ENCODE measurements around the gene CHURC1. TPM values are rescaled to one million over a fixed set of nuclear protein-coding genes. Genes with fewer than 3 reads are reported as not detected.

Gene CHURC1
- total and polyA plus RNA-seq, 2 of the 4 experiments (the other 2 are of a cell fraction), result 38.0 to 69.5 TPM

GRCh38 chr14:64871344-64871743 lies 42.9 kb upstream of the CHURC1 start:
- dilution Hi-C loops (cut with HindIII; ENCODE audit: low sequenced_read_pairs, unreplicated experiment), result no loop called here
- Histone ChIP-seq H3K56ac (ENCODE audit: extremely low read depth, insufficient read depth, low read length) (no peak overlapping the region), H2BK20ac (ENCODE audit: low read depth, low read length) (no peak overlapping the region), H3K27ac (ENCODE audit: insufficient read depth, low read length) (no peak overlapping the region), H3K18ac (ENCODE audit: low read depth, low read length) (no peak overlapping the region), H3K4me2 (ENCODE audit: low read depth, low read length) (no peak overlapping the region), H4K8ac (ENCODE audit: low read depth in 2 of 2, low read length in 2 of 2) (no peak overlapping the region), H3K4me3 (ENCODE audit: insufficient read depth, low read depth, low read length) (no peak overlapping the region), H3K4ac (ENCODE audit: low read depth, low read length) (no peak overlapping the region), H3K9me1 (ENCODE audit: insufficient read depth, low read length) (no peaks in the 10 kb centered on the region), H4K91ac (ENCODE audit: insufficient read depth, low read depth, low read length) (no peak overlapping the region), H3K36me3 (ENCODE audit: control insufficient read depth, insufficient read depth, low read length) (no peaks in the 10 kb centered on the region), H2BK5ac (ENCODE audit: low read depth, low read length, poor library complexity, severe bottlenecking) (no peak overlapping the region), H2BK120ac (ENCODE audit: low read depth, low read length) (no peak overlapping the region), H2AK9ac (replicated peaks; ENCODE audit: low read depth, low read length, poor library complexity) (no peak overlapping the region), H3K9ac (ENCODE audit: low read depth, low read length) (no peak overlapping the region), H4K20me1 (ENCODE audit: insufficient read depth, low read length) (no peaks in the 10 kb centered on the region), H3K9me3 (ENCODE audit: control insufficient read depth, insufficient read depth, low read length) (peaks cover 7% of the 10 kb centered on the region), H3K27me3 (ENCODE audit: control insufficient read depth, insufficient read depth, low read length) (peaks cover 58% of the 10 kb centered on the region), H3K79me1 (ENCODE audit: low read depth in 1 of 2, low read length in 2 of 2) (no peaks in the 10 kb centered on the region), H3K14ac (replicated peaks; ENCODE audit: low read depth, low read length) (no peak overlapping the region), H4K5ac (ENCODE audit: low read depth, low read length) (no peak overlapping the region), H2BK15ac (ENCODE audit: low read depth, low read length) (no peak overlapping the region), H2AK5ac (ENCODE audit: low read depth, low read length) (no peak overlapping the region), H3K23ac (ENCODE audit: low read depth, low read length) (no peak overlapping the region), H3K4me1 (ENCODE audit: control insufficient read depth, insufficient read depth, low read length) (no peaks in the 10 kb centered on the region), H2AFZ (replicated peaks; ENCODE audit: low read length, poor library complexity) (no peak overlapping the region)
- no TSS peak for BruUV-seq (replicated peaks)
- POLR2A ChIA-PET (ENCODE audit: unreplicated experiment), result no interaction called here
- no peak for TF ChIP-seq MXI1 (IDR thresholded peaks at IDR 0.05; ENCODE audit: borderline replicate concordance, low read depth, low read length)
- TF ChIP-seq RAD21 (IDR thresholded peaks at IDR 0.05; ENCODE audit: low read length), result no peak
- TF ChIP-seq FOS (IDR thresholded peaks at IDR 0.05; ENCODE audit: low read depth, low read length), result no peak
- TF ChIP-seq SMC3 (IDR thresholded peaks at IDR 0.05; ENCODE audit: low read depth, low read length), result no peak
- no peak for TF ChIP-seq NFE2L2 (IDR thresholded peaks at IDR 0.05; ENCODE audit: low read depth, low read length)
- TF ChIP-seq USF2 (IDR thresholded peaks at IDR 0.05; ENCODE audit: low read depth, low read length), result no peak
- TF ChIP-seq MAFK (IDR thresholded peaks at IDR 0.05; ENCODE audit: low read depth, low read length), result no peak
- TF ChIP-seq MAZ (IDR thresholded peaks at IDR 0.05; ENCODE audit: borderline replicate concordance, low read depth, low read length), result no peak
- no CpG with 5 or more reads among the region's 2 CpGs for WGBS, 2 experiments (ENCODE audit: extremely low coverage in 2 of 2, insufficient read length in 1 of 2)
- intact Hi-C loops (cut with micrococcal nuclease), result no loop called here
- in situ Hi-C loops (cut with MboI; ENCODE audit: low sequenced_read_pairs), result no loop called here
- ATAC-seq (ENCODE audit: low read depth) (no peak), DNase-seq (no peak)
- CTCF ChIA-PET, result no interaction called here
